OCI-LY7 (cell line): ENCODE data around the gene API5. TPM values are rescaled to one million over a fixed set of nuclear protein-coding genes. Genes with fewer than 3 reads are reported as not detected.

Source experiments
- BruUV-seq: library from RNA; stranded (reverse); fragments of 400-500 nt; replicated peaks from 2 replicates; lab custom pipeline; 2021; lab: Mats Ljungman, UMichigan
- CTCF ChIA-PET: fragments of 300-600 bp; sonication (Branson Sonifier 250); formaldehyde crosslinking; loops from one replicate; lab custom pipeline; 2022; ENCODE audit warnings: antibody characterized with exemption; ENCODE audit not compliant: unreplicated experiment; lab: Charles Lee
- POLR2A ChIA-PET: fragments of 300-600 bp; sonication (Branson Sonifier 250); formaldehyde crosslinking; loops from one replicate; lab custom pipeline; 2022; ENCODE audit warnings: antibody characterized with exemption; lab: Charles Lee
- DNase-seq: peaks from one replicate; pipeline ENCODE4 v3.0.0-alpha.2; 2015; ENCODE audit warnings: low spot score
- H2AFZ ChIP-seq: fragments of 200-600 bp; sonication (generic), shearing (Covaris generic); 2 replicates; pipeline ENCODE4 v1.6.1; 2014; ENCODE audit warnings: mild to moderate bottlenecking, antibody characterized with exemption, low read length, moderate library complexity
- H3K27ac ChIP-seq: fragments of 200-600 bp; sonication (generic); 2 replicates; pipeline ENCODE4 v1.5.1; 2014; ENCODE audit warnings: mixed run types, low read depth, mild to moderate bottlenecking, moderate library complexity, low read length, inconsistent platforms; ENCODE audit not compliant: poor library complexity, severe bottlenecking
- H3K36me3 ChIP-seq: fragments of 200-600 bp; sonication (generic); 2 replicates; pipeline ENCODE4 v1.6.1; 2014; ENCODE audit warnings: mild to moderate bottlenecking, antibody characterized with exemption, low read length, moderate library complexity, mixed read lengths; ENCODE audit not compliant: insufficient read depth
- H3K4me1 ChIP-seq: fragments of 200-600 bp; sonication (generic); 2 replicates; pipeline ENCODE4 v1.5.1; 2014; ENCODE audit warnings: mild to moderate bottlenecking, low read length; ENCODE audit not compliant: insufficient read depth, poor library complexity, severe bottlenecking
- H3K4me2 ChIP-seq: fragments of 200-600 bp; sonication (generic); 2 replicates; pipeline ENCODE4 v1.6.1; 2014; ENCODE audit warnings: mild to moderate bottlenecking, low read length
- H3K4me3 ChIP-seq: fragments of 200-600 bp; sonication (generic); 2 replicates; pipeline ENCODE4 v1.5.1; 2014; ENCODE audit warnings: mild to moderate bottlenecking, low read depth, low read length; ENCODE audit not compliant: poor library complexity, severe bottlenecking
- H3K79me2 ChIP-seq: fragments of 200-600 bp; sonication (generic); 2 replicates; pipeline ENCODE4 v1.6.1; 2016; ENCODE audit warnings: low read depth, mild to moderate bottlenecking, low read length, moderate library complexity, mixed read lengths; ENCODE audit not compliant: insufficient read depth
- H3K9me2 ChIP-seq: fragments of 200-600 bp; sonication (generic); 2 replicates; pipeline ENCODE4 v1.6.1; 2016; ENCODE audit warnings: mild to moderate bottlenecking, low read length, mixed read lengths; ENCODE audit not compliant: insufficient read depth
- H3K9me3 ChIP-seq: fragments of 200-600 bp; sonication (generic); 2 replicates; pipeline ENCODE4 v1.6.1; 2014; ENCODE audit warnings: mild to moderate bottlenecking, mixed run types, low read length, mixed read lengths
- H4K20me1 ChIP-seq: fragments of 200-600 bp; sonication (generic); 2 replicates; pipeline ENCODE4 v1.6.1; 2014; ENCODE audit warnings: mild to moderate bottlenecking, antibody characterized with exemption, low read length, moderate library complexity, mixed read lengths; ENCODE audit not compliant: insufficient read depth
- EZH2phosphoT487 ChIP-seq: fragments of 200-600 bp; sonication (generic); IDR thresholded peaks from 2 replicates; pipeline ENCODE4 v1.6.1; 2018; ENCODE audit warnings: low read depth, borderline replicate concordance, mild to moderate bottlenecking, mixed run types, antibody characterized with exemption, low read length, moderate library complexity, mixed read lengths
- intact Hi-C: fragments of 100-400 bp; cut with micrococcal nuclease; formaldehyde crosslinking; loops from one replicate; pipeline ENCODE4 v1.10.0; 2022; ENCODE audit not compliant: unreplicated experiment
- total RNA-seq, 2 experiments: library from RNA; depleted of rRNA in 1 of 2; stranded (reverse); fragments of >200 nt in 1 of 2; shearing (Covaris generic) in 1 of 2; gene quantifications; 2 replicates each; pipeline ENCODE4 v1.2.3, GENCODE V29; 2014 to 2022
- TF ChIP-seq, protein P1 (sequence below): fragments of 200-600 bp; sonication (generic); conservative IDR thresholded peaks from 2 replicates; pipeline ENCODE4 v1.5.1; 2014; ENCODE audit warnings: mild to moderate bottlenecking, antibody characterized with exemption, low read length, moderate library complexity, mixed read lengths

API5 gene
- total RNA-seq, 2 experiments from 2014 or later = 71.1 to 141 TPM

DNA sequence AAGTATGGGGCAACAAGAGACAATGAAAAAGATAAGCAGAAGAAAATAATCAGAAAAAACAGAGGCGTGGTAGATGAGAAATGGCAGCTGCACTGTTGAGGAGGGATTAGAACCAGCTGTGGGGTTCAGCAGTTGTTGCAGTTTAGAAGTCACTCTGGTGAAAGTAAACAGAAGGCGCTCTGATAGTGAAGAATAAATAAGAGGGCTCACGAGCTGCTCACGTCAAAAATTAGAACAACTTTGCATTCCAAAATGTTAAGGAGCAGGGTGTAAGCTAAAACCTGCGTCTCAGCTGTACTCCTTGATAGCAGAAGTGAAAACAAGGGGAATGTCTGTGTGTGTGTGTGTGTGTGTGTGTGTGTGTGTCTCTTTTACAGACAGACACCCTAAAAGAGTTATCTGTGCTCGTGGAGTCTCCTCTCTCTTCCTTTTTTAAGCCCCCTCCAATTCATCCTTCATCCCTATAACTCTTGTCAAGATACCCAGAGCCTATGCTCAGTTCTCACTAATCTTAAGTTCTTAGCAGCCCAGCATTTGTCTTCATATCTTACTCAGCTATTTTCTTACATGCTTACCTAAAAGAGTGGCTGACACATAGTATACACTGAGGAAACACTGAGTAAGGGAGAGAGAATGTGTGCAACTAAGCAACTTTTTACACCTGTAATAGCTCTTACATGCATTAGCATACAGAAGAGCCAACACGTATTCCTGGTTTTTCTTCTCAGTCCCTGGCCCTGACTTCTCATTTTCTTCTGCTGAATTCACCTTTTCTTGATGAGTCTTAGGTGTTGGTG, 55.8 kb downstream of the API5 start:
- Histone ChIP-seq H2AFZ (no peak overlapping the region), H4K20me1 (peaks cover 10% of the 10 kb centered on the region; the same call in 1 of the 2 replicates), H3K9me2 (no peaks in the 10 kb centered on the region), H3K36me3 (peaks cover 78% of the 10 kb centered on the region), H3K79me2 (peaks cover 98% of the 10 kb centered on the region), H3K9me3 (peaks cover 4% of the 10 kb centered on the region; the same call in 1 of the 2 replicates), H3K27ac (no peak overlapping the region), H3K4me1 (peaks cover 19% of the 10 kb centered on the region), H3K4me3 (no peak overlapping the region), H3K4me2 (peak overlapping the region; percentile 26; the same call in 1 of the 2 replicates)
- ChIA-PET CTCF (interaction anchor here (1.2 kb wide), 1 partner anchor 11 kb away, joined by 3 read pairs; no protein-coding TSS in a partner anchor), POLR2A (interaction anchor here (0.5 to 1.6 kb wide), 3 partner anchors 10 to 72 kb away, joined by 4 to 7 read pairs (median 4); partner anchors contain the start of gene TTC17)
- TF ChIP-seq, protein P1, sequence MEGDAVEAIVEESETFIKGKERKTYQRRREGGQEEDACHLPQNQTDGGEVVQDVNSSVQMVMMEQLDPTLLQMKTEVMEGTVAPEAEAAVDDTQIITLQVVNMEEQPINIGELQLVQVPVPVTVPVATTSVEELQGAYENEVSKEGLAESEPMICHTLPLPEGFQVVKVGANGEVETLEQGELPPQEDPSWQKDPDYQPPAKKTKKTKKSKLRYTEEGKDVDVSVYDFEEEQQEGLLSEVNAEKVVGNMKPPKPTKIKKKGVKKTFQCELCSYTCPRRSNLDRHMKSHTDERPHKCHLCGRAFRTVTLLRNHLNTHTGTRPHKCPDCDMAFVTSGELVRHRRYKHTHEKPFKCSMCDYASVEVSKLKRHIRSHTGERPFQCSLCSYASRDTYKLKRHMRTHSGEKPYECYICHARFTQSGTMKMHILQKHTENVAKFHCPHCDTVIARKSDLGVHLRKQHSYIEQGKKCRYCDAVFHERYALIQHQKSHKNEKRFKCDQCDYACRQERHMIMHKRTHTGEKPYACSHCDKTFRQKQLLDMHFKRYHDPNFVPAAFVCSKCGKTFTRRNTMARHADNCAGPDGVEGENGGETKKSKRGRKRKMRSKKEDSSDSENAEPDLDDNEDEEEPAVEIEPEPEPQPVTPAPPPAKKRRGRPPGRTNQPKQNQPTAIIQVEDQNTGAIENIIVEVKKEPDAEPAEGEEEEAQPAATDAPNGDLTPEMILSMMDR = no peak
- no peak for TF ChIP-seq EZH2phosphoT487
- DNase-seq = peak; percentile 40
- intact Hi-C loops = no loop called here
- no TSS peak for BruUV-seq

DNA sequence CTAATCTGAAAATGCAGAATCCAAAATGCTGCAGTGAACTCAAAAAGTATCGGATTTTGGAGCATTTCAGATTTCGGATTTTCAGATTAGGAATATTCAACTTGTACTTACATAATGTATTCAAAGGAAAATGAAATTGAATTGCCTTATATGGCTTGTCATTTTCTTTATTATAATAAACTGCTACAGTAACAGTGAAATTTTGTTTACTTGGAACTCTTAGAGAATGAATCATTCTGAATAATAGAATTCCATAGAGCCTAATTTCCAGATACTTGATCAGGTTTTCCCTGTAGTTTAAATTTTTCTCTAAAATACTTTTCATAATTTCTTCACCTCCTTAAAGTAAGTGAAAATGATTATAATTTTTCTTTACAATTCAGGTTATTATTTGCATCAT, 64.3 kb downstream of the API5 start:
- no TSS peak for BruUV-seq
- H3K4me2 ChIP-seq = no peak overlapping the region
- H3K4me3 ChIP-seq = no peak overlapping the region
- ChIA-PET POLR2A (no interaction called here), CTCF (no interaction called here)
- no peaks in the 10 kb centered on the region for H3K4me1 ChIP-seq
- no peak for DNase-seq
- H3K27ac ChIP-seq = no peak overlapping the region
- H2AFZ ChIP-seq = no peak overlapping the region
- no peak for TF ChIP-seq EZH2phosphoT487
- TF ChIP-seq, protein P1 = no peak
- intact Hi-C loops = no loop called here
- H3K79me2 ChIP-seq = peaks cover 57% of the 10 kb centered on the region
- peaks cover 65% of the 10 kb centered on the region for H3K36me3 ChIP-seq
- no peaks in the 10 kb centered on the region for H3K9me3 ChIP-seq
- H4K20me1 ChIP-seq = peaks cover 11% of the 10 kb centered on the region
- H3K9me2 ChIP-seq = no peaks in the 10 kb centered on the region

DNA sequence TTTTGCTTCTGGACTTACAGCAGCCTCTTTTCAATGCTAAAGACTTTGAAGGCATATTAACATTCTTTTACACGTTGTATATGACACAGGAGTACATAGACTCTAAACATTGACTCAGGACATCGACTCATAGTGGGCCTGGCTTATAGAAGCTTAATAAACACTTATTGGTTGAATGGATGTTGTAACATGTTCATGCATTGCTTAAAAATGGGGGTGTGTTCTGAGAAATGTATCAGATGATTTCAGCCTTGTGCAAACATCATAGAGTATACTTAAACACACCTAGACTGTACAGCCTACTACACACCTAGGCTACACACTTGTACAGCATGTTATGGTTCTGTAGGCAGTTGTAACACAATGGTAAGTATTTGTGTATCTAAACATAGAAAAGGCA, 64.8 kb downstream of the API5 start:
- H3K4me1 ChIP-seq = no peaks in the 10 kb centered on the region
- peaks cover 65% of the 10 kb centered on the region for H3K36me3 ChIP-seq
- H3K4me2 ChIP-seq = no peak overlapping the region
- DNase-seq = no peak
- peaks cover 52% of the 10 kb centered on the region for H3K79me2 ChIP-seq
- ChIA-PET POLR2A (no interaction called here), CTCF (no interaction called here)
- H3K9me3 ChIP-seq = no peaks in the 10 kb centered on the region
- no peak overlapping the region for H3K27ac ChIP-seq
- intact Hi-C loops = no loop called here
- H4K20me1 ChIP-seq = peaks cover 11% of the 10 kb centered on the region
- H2AFZ ChIP-seq = no peak overlapping the region
- H3K4me3 ChIP-seq = no peak overlapping the region
- H3K9me2 ChIP-seq = no peaks in the 10 kb centered on the region
- BruUV-seq = no TSS peak
- no peak for TF ChIP-seq EZH2phosphoT487
- TF ChIP-seq, protein P1 = no peak
